ENCODE results near the gene PCED1B.
"Not testable (repeated sequence)": the region's sequence is repeated elsewhere in the genome, so short reads cannot be mapped to it uniquely, and the experiment has no call there.

The PCED1B gene

GRCh38 chr12:47178014-47178413, 98.6 kb downstream of the PCED1B start:
- DNase-seq: no peak

DNA sequence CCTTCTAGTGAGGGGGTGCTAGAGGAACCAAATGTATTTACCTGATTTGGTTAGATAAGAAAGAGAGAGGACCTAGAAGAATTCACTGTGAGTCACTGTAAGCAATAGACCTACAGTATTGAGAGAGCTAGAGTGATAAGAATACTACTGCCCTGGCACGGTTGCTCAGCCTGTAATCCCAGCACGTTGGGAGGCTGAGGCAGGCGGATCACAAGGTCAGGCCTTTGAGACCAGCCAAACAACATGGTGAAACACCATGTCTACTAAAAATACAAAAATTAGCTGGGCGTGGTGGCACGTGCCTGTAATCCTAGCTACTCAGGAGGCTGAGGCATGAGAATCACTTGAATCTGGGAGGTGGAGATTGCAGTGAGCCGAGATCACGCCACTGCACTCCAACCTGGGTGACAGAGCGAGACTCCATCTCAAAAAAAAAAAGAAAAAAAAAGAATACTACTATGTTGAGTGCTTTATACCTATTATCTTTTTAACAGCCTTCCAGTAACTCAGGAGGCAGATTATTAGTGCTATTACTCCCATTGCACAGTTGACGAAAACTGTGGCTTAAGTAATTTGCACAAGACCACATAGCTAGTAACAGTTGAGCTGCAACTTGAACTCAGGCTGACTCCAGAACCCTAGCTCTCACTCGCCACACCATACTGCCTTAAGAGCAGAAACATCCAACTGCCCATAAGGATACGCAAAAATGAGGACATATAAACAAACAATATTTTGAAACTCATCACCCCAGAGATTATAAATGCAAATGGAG, 102.9 kb downstream of the PCED1B start:
- DNase-seq: not testable (repeated sequence)

- no peak for DNase-seq
Observed at GRCh38 chr12:47184229-47184628, 104.8 kb downstream of the PCED1B start.

GRCh38 chr12:47184813-47185212, 105.4 kb downstream of the PCED1B start:
- no peak for DNase-seq

GRCh38 chr12:47186246-47186645, 106.8 kb downstream of the PCED1B start:
- DNase-seq: no peak

- no peak for DNase-seq
Observed at GRCh38 chr12:47188576-47189441, 109.4 kb downstream of the PCED1B start.

DNA sequence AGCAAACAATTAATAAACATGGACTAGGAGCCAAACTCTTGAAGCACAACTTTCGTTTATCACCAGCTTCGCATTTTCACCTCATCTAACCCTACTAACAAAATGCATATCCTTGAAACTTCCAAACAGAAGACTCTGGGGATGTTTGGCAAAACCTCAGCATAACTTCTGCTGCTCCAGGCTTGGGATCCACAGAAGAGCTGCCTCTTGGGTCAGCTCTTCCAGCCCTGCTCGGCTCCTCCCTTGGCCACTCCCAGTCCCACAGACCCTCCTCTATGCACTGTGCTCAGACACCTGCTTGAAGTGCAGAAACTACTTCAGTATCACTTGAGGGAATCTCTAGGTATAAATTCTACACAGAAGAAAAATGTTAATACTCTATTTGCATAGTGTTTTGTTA, 110.3 kb downstream of the PCED1B start:
- DNase-seq: no peak

- DNase-seq: no peak
Observed at GRCh38 chr12:47190271-47190750, 110.9 kb downstream of the PCED1B start.

DNA sequence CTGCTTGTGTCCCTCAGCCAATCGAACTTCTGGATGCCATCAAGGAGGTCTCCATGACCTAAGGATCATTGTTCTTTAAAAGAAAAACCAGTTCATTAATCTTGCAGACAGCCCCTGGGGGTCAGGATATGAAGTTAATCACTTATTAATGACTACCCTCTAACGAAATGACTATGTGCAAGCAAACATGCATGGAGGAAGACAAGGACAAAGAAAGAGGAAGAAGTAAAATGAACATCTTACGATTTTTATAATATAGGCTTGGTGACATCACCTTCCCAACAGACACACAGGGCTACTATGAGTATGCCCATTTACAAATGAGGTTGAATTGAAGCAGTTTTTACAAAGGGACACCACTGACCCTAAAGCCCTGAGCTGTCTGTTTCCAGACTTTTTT, 111.5 kb downstream of the PCED1B start:
- DNase-seq: no peak

GRCh38 chr12:47192051-47192450, 112.6 kb downstream of the PCED1B start:
- DNase-seq: no peak

DNA sequence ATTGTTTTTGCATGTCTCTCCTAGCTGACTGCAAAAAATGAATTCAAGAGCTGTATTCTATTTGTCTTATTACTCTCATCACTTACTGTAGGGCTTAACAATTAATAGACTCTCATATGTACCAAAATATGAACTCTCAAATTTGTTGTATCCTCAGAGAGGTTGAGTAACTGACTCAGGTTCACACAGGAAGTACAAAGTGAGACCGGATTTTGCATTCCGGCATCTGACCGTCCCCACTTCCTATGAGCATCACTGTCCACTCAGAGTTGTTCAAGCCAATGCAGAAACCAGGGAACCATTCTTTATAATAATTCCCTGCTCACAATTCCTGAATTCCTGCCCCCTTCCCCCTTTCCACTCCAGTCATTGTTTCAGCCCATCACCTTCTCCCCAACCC, 113.6 kb downstream of the PCED1B start:
- no peak for DNase-seq

DNA sequence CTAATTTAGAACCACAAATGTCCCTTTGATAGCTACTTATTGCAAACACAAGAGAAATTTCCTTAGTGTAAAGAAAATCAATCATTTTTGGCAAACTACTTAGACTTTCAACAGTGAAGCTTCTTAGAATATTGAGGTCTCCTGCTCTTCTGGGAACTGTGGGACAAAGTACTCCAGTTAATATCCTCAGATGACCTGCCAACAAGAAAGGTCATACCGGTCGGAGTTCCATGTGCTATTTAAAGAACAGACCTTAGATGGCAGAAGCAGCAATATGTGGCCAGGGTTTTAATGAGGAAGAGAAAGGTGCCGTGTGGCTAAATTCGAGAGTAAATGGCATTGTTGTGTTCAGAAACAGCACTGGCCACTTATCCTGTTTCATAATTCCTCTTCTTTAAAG, 115.1 kb downstream of the PCED1B start:
- no peak for DNase-seq

DNA sequence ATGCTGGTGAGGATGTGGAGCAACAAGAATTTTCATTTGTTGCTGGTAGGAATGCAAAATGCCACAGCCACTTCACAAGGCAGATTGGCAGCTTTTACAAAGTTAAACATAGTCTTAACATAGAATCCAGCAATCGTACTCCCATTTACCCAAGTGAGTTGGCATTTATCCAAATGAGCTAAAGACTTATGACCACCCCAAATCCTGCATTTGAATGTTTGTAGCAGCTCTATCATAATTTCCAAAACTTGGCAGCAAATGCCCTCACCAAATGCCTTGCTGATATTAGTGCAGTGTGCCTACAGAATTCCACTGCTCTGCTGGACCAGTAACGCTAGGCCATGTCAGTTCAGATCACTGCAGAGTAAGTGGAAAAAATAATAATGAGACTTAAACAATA, 121.0 kb downstream of the PCED1B start:
- no peak for DNase-seq

GRCh38 chr12:47201190-47201589, 121.8 kb downstream of the PCED1B start:
- not testable (repeated sequence) for DNase-seq

GRCh38 chr12:47202176-47202575, 122.8 kb downstream of the PCED1B start:
- no peak for DNase-seq

DNA sequence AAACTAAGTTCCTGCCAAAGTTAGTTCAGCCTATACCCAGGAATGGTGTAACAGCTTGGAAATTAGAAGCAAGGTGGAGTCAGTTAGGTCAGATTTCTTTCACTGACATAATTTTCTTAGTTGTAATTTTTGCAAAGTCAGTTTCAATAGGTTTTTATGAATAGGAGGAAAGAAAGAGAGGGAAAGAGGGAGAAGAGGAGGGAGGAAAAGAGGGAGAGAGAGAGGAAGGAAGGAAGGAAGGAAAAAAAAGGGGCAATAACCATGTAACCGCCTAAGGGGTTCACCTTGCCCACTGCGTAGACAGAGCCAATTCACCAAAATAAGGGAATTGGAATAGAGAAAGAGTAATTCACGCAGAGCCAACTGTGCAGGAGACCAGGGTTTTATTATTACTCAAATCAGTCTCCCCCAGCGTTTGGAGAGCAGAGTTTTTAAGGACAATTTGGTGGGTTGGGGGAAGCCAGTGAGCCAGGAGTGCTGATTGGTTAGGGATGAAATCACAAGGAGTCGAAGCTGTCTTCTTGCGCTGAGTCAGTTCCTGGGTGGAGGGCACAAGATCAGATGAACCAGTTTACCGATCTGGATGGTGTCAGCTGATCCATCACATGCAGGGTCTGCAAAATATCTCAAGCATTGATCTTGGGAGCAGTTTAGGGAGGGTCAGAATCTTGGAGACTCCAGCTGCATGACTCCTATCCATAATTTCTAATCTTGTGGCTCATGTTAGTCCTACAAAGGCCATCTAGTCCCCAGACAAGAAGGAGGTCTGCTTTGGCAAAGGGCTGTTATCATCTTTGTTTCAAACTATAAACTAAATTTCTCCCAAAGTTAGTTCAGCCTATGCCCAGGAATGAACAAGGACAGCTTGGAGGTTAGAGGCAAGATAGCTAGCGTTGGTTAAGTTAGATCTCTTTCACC, 126.4 kb downstream of the PCED1B start:
- no peak for DNase-seq

DNA sequence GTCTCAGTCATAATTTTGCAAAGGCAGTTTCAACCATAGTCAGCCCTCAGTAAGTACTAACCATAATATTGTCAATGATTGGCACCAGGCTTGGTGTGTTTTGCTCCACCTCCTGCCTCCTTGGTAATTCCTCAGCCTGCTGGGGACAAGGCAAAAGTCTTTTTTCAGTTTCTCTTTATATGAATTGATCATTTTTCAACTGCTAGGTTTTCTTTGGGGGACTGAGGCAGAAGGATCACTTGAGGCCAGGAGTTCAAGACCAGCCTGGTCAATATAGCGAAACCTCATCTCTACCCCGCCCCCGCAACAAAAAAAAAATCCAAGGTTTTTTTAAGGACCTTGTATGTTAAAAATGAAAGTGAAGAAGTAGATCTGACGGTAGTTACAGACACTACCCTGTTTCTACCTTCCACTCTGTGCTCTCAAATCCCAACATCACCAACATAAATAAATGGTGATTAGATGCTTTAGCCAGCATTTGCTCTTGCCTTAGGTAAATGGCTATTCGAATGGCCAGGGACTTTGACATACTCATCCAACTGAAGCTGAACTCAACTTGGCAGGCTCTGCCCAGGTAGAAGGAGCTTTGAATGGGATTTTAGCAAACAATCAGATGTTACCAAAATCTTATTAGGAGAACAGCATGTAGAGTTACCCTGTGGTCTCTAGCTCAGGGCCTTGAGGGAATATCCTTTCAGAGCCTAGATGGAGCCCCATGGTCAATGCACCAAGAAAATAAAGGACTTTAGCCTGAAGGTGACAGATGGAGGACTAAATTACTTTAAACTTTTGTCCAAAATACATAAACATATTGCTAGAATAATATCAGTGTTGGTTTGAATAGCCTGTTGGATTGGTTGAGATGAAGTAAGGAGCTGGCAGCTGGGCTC, 127.3 kb downstream of the PCED1B start:
- DNase-seq: no peak

DNA sequence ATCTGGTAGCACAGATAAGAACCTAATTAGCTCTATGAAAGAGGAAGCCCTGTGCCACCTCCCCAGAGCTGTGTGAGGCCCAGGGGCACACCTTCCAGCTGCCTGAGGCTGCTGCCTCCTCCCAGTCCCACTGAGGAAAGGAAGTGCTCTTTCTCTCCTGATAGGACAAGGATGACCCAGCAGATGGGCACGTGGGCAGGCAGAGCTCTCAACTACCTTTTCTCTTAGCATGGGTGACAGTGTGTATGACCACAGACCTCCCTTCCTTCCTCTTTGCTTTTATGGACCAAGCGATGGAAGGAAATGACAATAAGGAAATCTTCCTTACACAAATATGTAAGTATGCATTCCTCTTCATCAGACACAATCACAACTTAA, 127.9 kb downstream of the PCED1B start:
- no peak for DNase-seq

DNA sequence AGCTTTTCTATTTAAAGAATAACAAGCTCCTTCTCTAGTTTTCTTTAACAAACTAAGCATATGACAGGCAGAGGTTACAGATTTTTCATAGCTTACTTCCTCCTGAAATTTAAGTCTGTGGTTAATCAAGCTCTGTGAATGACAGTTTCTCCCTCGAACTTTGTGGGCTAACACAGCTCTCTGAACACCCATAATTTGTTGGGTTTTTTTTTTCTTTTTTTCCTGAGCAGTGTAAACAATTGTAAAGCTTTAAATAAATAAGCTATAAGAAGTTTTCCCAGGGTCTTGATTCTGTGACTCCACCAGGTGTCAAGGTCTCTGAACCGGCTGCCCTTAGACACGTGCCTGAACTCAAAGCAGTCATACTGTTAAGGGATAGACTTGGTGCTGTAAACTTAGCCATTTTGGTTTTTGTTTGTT, 128.4 kb downstream of the PCED1B start:
- DNase-seq: no peak

DNA sequence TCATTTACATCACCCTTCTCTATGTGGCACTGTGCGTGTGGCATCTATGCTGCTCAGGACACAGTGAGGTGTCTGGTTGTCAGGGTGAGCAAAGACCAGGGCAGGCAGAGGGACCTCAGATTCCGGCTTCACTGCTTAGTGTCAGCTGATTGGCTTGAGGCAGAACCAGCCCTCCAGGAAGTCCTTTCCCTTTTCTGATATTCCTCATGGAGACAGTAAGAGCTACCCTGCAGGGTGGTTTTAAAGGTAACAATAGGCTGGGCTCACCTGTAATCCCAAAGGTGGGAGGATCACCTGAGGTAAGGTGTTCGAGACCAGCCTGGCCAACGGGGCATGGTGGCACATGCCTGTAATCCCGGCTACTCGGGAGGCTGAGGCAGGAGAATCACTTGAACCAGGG, 129.6 kb downstream of the PCED1B start:
- no peak for DNase-seq

GRCh38 chr12:47210776-47211175, 131.4 kb downstream of the PCED1B start:
- no peak for DNase-seq

DNA sequence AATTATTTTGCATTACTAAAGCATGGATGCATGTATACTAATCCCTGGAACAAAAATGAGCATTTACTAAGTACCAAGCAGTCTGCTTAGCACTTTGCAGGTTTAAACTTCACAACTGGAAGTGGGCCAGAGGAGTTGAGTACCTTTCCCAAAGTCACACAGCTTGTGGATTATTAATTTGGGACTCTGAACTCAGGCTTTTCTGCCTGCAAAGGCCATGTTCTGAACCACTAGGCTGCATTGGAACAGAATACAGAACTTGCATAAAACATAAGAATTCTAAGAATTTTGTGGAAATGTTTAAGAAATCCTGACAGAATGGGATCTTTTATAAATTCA, 133.2 kb downstream of the PCED1B start:
- DNase-seq: no peak
